Stimulated activated CD4-positive, alpha-beta T cell treated with anti-CD3 and anti-CD28 coated beads, Interleukin-4, amount 100 ng/mL, for 1 hour (primary cell): ENCODE results near the gene MYOF.
"Not testable (repeated sequence)": the region's sequence is repeated elsewhere in the genome, so short reads cannot be mapped to it uniquely, and the experiment has no call there.

Experiments
- DNase-seq: peaks from one replicate; pipeline ENCODE4 v3.0.0-alpha.2; 2020

The MYOF gene

DNA sequence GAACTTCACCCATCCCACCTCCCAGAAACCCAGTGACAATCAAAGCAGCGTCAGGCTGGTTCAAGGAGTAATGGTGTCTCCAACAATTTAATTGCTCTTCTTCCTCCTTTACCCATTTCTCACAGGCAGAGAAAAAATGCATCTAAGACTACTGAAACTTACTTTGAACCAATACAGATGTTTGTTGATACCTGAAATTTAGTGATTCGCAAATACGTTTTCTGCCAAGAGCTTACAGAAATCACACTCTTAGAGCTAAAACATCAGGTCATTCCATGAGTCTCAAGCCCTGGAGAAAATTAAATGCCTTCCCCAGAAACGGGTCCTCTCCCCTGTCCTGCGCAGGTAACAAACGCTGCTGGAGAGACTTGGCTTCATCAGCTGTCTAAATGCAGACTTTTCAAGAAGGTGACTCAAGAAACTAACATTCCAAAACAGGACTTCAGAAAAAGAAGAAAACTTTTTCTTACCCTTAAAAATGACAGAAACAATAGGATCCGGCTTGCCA lies 443 bp downstream of the MYOF start:
- DNase-seq: no peak

DNA sequence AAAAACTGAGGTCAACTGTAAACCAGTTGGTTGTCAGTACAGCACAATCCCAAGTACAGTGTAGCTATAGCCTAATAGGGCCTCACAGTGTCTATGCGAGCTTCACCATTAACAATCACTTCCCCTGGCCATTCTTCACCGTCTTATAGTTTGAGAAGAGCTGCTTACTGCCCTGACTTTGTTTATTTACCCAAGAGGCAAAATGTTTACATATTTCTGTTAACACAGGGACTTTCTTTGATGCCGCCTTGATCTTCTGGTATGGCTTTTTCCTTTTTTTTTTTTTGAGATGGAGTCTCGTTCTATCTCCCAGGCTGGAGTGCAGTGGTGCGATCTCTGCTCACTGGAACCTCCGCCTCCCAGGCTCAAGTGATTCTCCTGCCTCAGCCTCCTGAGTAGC lies 3.3 kb downstream of the MYOF start:
- no peak for DNase-seq

DNA sequence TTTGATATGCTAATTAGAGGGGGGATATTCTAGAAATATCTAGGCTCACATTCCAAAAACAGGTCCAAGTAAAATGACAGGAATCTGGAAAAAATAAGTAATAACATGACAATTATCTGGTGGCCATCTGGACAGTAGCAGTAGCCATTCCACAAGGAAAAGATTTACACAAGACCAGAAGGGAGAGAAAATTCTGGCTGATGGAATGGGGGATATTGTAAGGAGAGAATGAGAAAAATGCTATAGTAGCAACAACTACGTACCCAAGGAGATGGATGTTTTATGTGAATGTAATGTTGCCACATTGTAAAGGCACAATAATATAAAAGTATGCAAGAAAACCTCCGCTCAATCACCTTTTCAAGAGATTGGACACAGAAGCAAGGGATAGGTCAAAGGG lies 5.4 kb downstream of the MYOF start:
- DNase-seq: no peak

DNA sequence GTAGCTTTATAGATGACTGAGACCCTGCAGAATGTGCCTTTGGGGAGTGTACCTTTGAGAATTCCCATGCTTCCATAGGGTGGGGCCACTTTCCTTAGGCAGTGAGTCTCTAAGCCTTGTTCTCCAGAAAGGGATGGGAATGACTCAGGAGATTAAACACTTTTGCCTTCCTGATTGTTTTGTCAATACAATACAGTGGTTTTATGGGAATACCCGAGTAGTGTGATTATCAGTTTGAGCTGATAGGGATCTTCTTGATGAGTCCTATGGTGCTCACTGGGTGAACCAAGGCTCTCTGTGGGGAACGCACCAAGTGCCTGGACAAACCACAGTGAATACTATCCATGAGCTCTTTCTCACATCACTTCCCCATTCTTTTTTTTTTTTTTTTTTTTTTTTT lies 6.3 kb downstream of the MYOF start:
- DNase-seq: no peak

DNA sequence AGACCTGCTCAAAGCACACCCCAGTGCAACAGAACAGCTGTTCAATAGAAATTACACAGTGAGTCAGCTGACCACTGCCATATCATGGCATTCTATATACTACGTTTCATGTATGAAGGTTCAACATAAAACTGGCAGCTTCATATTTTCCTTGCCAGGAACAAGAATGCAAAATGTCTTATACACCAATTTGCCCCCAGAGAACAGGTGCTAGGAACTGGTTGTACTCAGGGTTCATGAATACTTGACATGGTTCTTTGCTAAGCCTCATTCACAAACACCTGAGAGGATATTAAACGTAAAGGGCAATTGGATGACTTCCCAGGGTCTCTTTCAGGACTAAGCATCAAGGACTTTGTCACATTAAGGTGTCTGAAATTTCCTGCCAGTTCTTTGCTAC lies 6.9 kb downstream of the MYOF start:
- no peak for DNase-seq

DNA sequence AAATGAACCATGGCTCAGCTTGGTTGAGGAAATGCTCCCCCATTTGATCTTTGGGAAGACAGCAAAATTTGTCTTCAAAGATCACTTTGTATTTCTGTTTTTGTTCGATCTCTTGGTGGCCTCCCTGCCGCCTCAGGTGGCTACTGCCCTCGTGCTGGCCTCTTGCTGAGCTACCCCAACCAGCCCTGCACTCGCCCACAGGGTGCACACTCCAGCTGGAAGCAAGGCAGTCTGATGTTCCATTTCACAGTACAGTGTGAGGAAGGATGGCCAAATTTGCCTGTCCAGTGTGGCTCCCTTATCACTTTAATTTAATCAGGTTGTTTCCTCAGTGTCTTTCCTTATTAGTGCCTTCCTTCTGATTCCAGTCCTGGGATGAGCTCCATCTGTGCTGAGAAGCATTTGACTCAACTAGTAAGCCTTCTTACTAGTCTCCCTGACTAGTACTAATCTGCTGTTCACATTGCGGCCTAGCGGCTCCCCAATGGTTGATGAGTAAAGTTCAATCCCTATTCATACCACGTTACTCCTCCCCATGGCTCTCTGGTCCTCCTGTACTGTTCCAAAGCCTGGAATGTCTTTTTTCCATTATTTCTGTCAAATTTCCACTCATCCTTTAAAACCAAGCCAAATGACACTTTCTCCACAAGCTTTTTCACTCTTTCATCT lies 8.2 kb downstream of the MYOF start:
- no peak for DNase-seq

DNA sequence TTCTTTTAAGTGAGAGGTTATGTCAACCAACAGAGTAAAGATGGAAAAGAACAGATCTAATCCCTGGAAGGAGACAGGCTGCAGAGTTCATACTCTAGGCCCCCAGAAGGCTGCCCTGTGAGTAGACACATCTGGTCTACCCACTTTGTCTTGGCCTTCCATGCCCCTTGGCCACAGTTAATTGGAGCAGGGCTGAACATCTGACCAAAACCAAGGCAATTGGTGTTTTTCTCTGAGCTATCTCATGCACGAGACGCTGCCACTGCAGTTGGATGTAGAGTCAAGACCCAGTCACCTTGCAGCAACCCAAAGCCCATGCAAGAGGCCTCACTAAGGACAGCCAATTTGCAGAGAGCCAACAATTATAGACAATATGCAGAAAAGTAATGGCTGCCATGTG lies 9.0 kb downstream of the MYOF start:
- no peak for DNase-seq

DNA sequence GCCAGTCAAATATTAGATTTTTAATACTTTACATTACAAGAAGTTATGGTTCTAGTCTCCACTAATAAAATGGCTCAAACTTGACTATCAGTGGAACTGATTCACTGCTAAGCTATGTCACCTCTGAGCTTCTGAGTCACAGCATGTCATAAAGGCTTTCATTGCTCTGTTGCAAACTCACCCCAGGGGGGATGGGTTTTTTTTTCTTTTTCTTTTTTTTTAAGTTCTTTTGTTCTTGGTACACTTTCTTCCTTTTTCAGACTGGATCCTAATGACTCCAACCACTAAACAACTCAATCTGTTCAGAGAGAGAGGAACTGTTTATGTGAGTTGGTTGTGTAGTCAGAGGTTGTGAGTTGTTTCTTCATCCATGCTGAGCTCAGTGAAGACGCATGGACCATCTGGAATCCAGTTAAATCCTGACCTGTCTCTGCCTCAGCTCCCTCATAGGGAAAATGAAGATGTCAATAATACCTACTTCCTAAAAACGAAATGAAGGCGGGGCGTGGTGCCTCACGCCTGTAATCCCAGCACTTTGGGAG lies 11.0 kb downstream of the MYOF start:
- DNase-seq: no peak

DNA sequence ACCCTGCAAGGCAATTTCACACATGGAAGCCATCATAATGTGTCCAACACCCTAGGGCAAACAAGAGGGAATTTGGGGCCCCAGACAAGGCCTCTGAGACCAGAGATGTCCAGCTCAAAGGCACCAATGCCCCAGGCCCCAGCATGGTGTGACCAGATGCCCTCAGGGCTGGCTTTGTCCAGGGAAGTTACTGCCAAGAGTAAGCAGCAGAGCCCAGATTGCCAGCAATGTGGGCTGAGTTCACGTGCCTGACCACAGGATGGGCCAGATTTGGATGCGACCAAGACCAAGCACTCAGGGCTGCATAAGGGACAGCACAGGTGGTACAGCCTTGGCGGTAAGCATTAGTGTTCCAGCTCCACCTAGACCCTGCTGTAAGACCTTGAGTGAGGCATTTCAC lies 12.7 kb downstream of the MYOF start:
- no peak for DNase-seq

DNA sequence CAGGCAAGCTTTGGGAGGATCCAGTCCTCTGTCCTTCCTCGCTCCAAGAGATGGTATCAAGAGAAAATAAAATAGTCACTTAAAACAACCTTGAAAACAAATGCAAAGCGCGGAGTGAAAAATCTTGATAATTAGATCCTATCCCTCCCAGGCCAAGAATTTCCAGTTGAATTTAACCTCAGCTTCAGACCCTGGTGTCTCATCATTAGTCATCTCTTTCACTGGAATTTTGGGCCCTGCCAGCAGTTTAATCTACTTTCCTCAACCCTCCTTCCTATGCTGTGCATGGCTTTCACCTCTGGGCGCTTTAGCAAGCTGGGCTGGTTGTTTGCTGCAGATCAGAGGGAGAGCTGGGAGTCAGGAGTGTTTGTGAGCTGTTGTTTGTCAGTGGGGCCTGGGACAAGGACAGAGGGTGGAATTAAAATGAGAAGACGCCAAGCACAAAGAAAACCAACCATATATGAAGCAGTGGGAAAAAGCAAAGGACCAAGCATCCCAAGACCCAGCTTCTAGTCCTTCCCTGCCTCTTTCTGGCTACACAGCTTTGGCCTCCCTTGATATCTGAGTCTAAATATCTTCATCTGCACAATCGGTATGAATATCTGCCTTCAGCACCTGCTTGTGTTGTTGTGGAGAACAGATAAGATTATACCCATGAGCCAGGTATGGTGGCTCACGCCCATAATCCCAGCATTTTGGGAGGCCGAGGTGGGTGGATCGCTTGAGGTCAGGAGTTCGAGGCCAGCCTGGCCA lies 13.5 kb downstream of the MYOF start:
- no peak for DNase-seq

DNA sequence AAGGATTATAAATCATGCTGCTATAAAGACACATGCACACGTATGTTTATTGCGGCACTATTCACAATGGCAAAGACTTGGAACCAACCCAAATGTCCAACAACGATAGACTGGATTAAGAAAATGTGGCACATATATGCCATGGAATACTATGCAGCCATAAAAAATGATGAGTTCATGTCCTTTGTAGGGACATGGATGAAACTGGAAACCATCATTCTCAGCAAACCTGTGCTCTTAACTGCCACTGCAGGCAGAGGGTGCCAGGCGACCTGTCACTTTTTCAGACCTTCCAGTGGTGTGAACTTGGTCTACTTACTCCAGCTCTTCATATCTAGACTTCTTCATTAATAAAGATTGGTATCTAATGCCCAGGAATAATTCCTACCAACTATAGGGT lies 14.5 kb downstream of the MYOF start:
- not testable (repeated sequence) for DNase-seq

DNA sequence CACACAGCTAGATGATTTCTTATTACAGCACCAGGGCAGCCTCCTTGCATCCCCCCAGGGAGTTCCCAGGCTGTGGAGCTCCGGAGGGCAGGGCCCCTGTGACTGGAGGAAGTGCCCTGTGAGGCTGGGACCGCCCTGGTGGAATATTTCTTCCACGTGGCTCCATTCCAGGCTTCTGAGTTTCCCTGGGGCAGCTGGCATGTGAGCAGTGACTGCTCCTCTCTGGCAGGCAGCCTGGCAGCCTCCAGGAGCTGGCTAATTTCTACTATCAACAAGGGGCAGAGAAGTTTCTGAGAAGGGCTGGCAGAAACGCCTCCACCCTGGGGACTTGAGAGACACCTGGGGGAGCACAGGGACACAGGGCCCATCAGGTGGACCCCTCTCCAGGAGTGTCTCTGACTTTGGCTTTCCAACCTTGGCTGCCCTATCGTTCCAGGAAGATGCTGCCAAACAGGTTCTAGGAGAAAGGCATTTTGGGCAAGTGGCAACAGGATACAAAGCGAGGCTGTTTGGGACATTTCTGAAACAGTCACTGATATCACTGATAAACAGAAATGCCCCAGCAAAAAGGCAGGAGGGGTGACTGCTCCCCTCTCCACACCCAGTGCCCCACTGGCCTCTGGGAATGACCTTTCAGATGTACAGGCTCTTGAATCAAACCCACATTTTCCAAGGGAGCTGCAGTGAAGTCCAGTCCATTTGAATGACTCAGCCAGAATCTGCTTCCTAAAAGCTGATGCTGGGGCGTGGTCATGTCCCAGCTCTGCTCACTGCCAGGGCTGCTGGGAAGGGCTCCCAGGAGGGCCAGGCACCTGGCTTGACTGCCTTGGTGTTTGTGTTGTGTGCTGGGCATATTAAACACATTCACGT lies 16.1 kb downstream of the MYOF start:
- DNase-seq: no peak

DNA sequence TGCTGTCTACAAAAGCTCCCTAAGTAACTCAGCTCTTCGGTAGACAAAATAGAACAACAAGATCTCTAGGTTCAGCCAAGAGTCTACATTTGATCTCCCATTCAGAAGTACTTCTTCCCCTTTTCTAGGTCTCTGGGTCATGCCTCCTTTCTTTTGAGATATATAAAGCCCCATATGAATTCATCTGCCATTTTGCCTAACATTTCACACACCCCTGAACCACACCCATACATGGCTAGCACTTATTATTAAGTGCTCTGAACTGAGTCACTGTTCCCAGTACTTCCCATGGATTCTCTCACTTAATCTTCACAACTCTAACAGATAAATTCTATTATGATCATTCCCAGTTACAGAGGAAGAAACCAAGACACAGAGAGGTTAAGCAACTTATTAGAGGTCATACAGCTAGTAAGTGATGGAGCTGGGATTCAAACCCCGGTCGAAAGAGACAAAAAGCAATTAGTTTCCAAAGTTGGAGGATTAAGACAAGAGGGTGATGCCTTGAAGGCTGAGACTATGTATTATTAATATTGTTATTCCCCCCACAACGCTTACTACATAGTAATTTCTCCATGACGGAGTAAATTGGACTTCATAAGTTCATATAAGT lies 17.3 kb downstream of the MYOF start:
- no peak for DNase-seq

DNA sequence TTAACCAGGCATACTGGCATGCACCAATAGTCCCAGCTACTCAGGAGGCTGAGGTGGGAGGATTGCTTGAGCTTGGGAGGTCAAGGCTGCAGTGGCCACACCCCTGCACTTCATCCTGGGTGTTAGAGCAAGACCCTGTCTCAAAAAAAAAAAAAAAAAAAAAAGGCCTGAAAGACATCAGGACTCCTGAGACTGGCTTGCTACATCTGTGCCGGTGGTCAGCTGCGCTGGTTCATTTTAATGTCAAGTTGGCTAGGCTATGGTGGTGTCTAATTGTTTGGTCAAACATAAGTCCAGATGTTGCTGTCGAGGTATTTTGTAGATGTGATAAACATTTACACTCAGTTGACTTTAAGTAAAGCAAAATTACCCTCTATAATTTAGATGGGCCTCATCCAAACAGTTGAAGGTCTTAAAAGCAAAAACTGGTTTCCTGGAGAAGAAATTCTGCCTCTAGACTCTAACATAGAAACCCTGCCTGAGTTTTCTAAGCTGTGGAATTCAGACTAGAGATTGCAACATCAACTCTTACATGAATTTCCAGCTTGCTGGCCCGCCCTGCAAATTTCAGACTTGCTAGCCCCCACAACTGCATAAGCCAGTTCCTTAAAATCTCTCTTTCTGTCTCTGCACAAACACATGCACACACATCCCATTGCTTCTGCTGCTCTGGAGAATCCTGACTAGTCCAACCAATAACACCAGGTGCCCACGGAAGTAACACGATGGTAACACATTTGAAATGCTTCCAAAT lies 18.2 kb downstream of the MYOF start:
- DNase-seq: no peak

DNA sequence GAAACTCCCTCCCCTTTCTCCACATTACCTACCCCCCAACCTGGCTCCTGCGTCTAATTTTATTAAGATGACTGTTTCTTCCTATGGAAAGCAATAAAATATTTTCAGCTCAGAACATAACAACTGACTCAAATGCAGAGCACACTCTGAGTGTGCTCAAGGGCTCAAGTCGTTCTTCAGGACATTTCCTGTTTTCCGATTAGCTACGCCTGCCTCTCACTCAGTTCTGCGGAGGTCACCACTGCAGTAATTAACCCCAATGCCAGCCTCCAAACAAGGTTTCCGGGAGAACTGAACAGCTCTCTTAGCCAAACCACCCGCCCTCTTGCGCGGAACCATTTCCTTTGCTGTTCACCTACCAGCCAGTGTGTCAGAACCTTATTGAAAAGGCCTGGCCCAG lies 19.3 kb downstream of the MYOF start:
- DNase-seq: peak; percentile 8

DNA sequence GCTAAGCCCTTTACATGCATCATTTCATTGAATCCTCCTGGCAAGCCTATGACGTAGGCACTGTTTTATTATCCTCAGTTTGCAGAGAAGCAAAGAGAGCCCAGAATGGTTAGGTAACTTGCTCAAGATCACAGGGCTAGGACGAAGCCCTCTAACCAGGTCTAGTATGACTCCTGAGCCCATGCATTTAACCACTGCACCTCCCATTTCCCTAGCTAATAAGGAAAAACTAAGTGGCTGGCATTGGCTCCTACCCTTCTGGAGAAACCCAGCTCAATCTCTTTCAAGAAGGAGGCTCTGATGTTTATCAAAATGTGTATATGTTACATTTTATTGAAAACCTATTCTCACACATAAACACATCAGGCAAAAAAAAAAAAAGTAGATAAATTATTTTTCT lies 19.8 kb downstream of the MYOF start:
- DNase-seq: no peak

DNA sequence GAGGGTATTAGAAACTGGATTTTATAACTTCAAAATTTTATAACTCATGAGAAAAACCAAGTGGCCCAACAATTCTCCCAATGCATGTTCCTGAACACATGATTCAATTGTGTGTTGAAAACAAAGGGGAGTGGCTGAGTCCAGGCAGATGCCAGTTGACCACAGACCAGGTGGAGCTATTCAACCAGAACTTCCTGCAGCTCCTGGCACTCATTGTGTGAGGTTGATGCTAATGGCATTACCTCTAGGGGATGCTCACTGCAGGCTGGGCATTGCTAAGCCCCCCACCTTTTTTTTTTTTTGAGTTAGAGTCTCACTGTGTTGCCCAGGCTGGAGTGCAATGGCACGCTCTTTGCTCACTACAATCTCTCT lies 20.3 kb downstream of the MYOF start:
- DNase-seq: no peak

DNA sequence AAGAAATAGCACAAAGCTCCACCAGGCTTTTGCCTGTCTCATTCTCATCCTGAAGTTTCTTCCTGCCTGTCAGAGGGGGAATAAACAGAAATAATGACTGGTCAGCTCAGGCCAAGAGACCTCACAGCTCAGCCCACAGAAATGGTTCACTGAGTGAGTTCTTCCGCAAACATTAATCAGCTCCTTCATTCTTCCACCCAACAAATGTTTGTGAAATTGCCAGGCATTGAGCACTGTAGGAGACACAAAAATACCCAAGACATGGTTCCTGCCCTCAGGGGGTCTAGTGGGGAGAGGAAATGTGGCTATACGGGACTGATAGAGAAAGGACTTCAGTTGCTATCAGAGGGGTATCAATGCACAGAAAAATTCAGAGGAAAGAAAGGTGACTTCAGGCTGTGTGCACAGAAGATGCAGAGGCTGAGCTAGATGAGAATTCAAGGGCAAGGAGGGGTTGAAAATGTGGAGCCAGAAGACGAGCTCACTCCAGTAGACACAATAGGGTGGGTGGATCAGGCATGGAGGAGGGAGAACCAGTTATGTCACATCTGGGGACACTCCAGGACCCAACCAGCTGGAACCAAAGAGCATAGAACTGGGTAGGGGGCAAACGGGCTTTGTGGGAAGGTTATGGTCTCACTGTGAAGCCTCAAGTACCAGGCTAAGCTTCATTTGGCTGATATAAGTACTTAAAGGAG lies 20.9 kb downstream of the MYOF start:
- DNase-seq: no peak

DNA sequence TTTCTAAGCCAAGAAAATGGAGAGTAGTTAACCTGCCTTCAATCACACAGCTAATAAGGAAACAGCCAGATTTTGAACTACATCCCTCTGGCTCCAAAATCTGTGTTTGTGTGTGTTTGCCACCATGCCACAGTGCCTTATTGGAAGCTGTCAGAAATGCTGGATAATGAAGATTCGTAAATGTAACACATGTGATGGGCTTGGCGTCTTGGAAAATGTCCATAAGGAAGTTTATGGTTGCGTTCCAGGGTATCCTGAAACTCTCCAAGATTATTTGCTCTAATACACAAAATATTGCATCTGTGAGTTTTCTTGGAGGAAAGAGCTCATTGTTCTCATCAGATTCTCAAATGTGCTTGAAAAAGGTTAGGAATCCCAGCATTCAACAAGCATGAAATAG lies 22.7 kb downstream of the MYOF start:
- DNase-seq: no peak

DNA sequence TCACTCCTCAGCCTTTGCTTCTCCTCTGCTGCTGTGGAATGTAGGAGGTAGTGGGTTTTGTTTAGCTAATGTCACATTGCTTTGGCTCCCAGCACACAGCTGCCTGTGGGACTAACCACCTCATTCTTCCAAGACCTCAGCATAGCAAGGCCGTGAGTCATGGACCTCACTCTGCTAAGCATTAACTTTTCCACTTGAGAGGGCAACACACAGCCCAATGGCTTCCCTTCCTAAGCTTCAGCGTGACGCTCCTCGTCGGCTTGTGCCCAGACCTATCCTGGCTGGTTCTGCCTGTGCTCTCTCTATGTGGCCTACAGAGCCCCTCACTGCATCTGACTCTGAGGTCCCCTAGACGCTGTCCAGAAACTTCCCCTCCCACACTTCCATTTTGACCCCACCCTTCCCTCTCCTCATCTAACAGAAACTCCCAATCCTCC lies 23.3 kb downstream of the MYOF start:
- no peak for DNase-seq

DNA sequence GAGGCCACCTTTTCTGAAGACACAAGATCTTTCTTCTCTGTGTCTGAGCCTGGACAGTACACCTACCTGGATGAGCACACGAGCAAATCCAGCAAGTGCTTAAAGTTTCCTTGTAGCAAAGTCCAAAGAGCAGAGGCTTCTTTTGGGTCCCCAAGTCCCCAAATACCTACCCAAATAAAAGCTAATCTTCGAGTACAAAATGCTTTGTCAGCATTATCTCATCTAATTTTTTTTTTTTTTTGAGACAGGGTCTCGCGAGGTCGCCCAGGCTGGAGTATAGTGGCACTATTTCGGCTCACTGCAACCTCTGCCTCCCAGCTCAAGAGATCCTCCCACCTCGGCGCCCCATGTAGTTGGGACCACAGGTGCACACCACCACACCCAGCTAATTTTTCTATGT lies 24.6 kb downstream of the MYOF start:
- DNase-seq: no peak

DNA sequence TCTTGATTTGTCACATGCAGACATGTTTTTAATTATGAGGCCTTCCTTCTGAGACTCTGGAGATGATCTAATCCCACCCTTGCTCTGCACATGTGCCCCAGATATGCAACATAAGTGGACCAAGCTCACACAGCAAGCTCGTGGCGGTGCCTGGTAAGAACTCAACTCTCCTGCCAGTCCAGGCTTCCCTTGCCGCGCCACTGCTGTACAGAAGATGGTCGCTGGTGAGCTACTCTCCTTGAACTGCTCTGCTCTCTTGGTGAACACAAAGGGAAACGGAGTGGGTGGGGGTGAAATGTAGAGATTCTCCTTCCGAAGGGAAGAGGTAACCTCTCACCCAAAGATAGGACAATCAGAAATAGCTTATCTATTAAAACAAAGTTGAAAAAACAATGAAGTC lies 25.7 kb downstream of the MYOF start:
- DNase-seq: no peak
